Stimulated activated CD8-positive, alpha-beta memory T cell treated with anti-CD3 and anti-CD28 coated beads, Interleukin-4, amount 100 ng/mL, for 24 hours (primary cell): ENCODE measurements around the gene FOLR2.
A peak's percentile ranks its signal among the peaks of the same experiment; 100 is the strongest.
"Not testable (repeated sequence)": the region's sequence is repeated elsewhere in the genome, so short reads cannot be mapped to it uniquely, and the experiment has no call there.

Experiments
- DNase-seq: peaks from one replicate; pipeline ENCODE4 v3.0.0-alpha.2; 2020; ENCODE audit warnings: low read depth

Gene FOLR2

GRCh38 chr11:72206794-72207193 is 9.8 kb upstream of the FOLR2 start:
- DNase-seq = not testable (repeated sequence)

GRCh38 chr11:72208281-72208680 is 8.3 kb upstream of the FOLR2 start:
- no peak for DNase-seq

- DNase-seq = no peak
These were observed 7.5 kb upstream of the FOLR2 start for GRCh38 chr11:72209101-72209500.

- DNase-seq = no peak
These were observed 1.2 kb downstream of the FOLR2 start for GRCh38 chr11:72217841-72218240.

GRCh38 chr11:72218251-72218745 is 1.7 kb downstream of the FOLR2 start:
- no peak for DNase-seq

GRCh38 chr11:72220696-72221363 is 4.2 kb downstream of the FOLR2 start:
- no peak for DNase-seq

GRCh38 chr11:72221386-72222075 is 4.9 kb downstream of the FOLR2 start:
- no peak for DNase-seq

GRCh38 chr11:72222106-72222891 is 5.7 kb downstream of the FOLR2 start:
- no peak for DNase-seq

GRCh38 chr11:72222907-72223614 is 6.5 kb downstream of the FOLR2 start:
- DNase-seq = peak; percentile 94

- DNase-seq = peak; percentile 47
These were observed 7.3 kb downstream of the FOLR2 start for GRCh38 chr11:72223615-72224563.

GRCh38 chr11:72224564-72225410 is 8.2 kb downstream of the FOLR2 start, which contains the start of gene INPPL1:
INPPL1 (plus strand) TSS chr11:72224767; CDS start chr11:72224985, 218 bp downstream.
- peak; percentile 11 for DNase-seq

- DNase-seq = peak; percentile 15
These were observed 8.9 kb downstream of the FOLR2 start for GRCh38 chr11:72225411-72225951.

- no peak for DNase-seq
These were observed 10.1 kb downstream of the FOLR2 start for GRCh38 chr11:72226701-72227100.

GRCh38 chr11:72227316-72228228 is 11.0 kb downstream of the FOLR2 start:
- DNase-seq = no peak

- no peak for DNase-seq
These were observed 11.7 kb downstream of the FOLR2 start for GRCh38 chr11:72228229-72228843.

GRCh38 chr11:72228844-72229231 is 12.2 kb downstream of the FOLR2 start:
- no peak for DNase-seq

GRCh38 chr11:72229336-72229924 is 12.8 kb downstream of the FOLR2 start:
- DNase-seq = no peak
